Kidney epithelial cell (primary cell): ENCODE data around the gene PDE6A. TPM values are rescaled to one million over a fixed set of nuclear protein-coding genes. Genes with fewer than 3 reads are reported as not detected.

ENCODE experiments used
- DNase-seq: peaks from one replicate; pipeline ENCODE4 v3.0.0-alpha.2; 2010; ENCODE audit warnings: low read depth
- H3K27me3 ChIP-seq: 2 replicates; pipeline ENCODE4 v1.6.0; 2011; ENCODE audit warnings: low read length; ENCODE audit not compliant: control insufficient read depth, insufficient read depth
- H3K36me3 ChIP-seq: 2 replicates; pipeline ENCODE4 v1.5.1; 2011; ENCODE audit warnings: low read length; ENCODE audit not compliant: control insufficient read depth, insufficient read depth
- H3K4me3 ChIP-seq: 2 replicates; pipeline ENCODE4 v1.5.1; 2011; ENCODE audit warnings: low read depth, mild to moderate bottlenecking, control low read depth, low read length
- total RNA-seq: library from RNA; depleted of rRNA; stranded (reverse); fragments of >200 nt; gene quantifications from 2 replicates; pipeline ENCODE4 v1.2.3, GENCODE V29; 2015
- TF ChIP-seq, protein P1 (sequence below): IDR thresholded peaks from 2 replicates; pipeline ENCODE4 v1.5.1; 2011; ENCODE audit warnings: mild to moderate bottlenecking, moderate library complexity, low read length, control low read depth, inconsistent platforms; ENCODE audit not compliant: insufficient read depth, poor library complexity, severe bottlenecking

The PDE6A gene
- total RNA-seq, 1 donor from 2014 or later = not detected

DNA sequence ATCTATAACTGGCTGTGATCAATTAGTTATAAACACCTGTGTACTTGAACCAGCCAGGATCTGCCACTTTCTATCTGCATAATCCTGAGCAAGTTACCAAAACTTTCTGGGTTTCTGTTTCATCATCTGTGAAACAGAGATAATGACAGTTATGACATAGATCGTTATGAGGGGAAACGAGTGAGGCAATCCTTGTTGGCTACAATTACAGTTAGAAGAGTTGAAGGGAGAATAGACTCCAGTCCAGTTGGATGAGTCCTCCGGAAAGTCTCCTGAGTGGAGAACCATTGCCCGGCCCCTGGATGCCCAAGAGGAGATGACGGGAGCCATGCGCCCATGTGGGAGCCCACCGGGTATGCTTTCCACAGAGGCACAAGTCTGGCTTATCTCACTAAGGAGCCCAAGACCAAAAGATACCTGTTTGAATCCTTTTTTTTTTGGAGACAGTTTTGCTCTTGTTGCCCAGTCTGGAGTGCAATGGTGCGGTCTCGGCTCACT is 4.5 kb downstream of the PDE6A start:
- no peak overlapping the region for H3K4me3 ChIP-seq
- no peaks in the 10 kb centered on the region for H3K27me3 ChIP-seq
- TF ChIP-seq, protein P1, sequence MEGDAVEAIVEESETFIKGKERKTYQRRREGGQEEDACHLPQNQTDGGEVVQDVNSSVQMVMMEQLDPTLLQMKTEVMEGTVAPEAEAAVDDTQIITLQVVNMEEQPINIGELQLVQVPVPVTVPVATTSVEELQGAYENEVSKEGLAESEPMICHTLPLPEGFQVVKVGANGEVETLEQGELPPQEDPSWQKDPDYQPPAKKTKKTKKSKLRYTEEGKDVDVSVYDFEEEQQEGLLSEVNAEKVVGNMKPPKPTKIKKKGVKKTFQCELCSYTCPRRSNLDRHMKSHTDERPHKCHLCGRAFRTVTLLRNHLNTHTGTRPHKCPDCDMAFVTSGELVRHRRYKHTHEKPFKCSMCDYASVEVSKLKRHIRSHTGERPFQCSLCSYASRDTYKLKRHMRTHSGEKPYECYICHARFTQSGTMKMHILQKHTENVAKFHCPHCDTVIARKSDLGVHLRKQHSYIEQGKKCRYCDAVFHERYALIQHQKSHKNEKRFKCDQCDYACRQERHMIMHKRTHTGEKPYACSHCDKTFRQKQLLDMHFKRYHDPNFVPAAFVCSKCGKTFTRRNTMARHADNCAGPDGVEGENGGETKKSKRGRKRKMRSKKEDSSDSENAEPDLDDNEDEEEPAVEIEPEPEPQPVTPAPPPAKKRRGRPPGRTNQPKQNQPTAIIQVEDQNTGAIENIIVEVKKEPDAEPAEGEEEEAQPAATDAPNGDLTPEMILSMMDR = no peak
- DNase-seq = no peak
- H3K36me3 ChIP-seq = no peaks in the 10 kb centered on the region

DNA sequence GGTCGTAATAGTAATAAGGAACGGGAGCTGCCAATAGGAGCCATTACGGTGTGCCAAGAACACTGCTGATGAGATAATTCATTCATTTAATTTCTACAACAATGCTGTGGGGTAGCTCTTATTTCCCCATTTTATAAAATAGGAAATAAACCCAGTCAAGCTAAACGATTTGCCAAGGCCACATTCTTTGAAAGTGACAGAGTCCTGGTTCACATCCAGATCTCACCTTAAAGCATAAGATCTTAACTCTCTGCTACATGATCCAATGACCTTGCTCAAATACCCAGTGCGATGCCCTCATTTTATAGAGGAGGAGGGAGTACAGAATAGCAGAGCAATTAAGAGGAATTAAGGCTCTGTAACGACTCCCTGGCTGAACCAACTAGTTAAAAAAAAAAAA is 5.0 kb downstream of the PDE6A start:
- no peaks in the 10 kb centered on the region for H3K27me3 ChIP-seq
- no peaks in the 10 kb centered on the region for H3K36me3 ChIP-seq
- DNase-seq = peak; percentile 66
- no peak overlapping the region for H3K4me3 ChIP-seq
- TF ChIP-seq, protein P1 = no peak

DNA sequence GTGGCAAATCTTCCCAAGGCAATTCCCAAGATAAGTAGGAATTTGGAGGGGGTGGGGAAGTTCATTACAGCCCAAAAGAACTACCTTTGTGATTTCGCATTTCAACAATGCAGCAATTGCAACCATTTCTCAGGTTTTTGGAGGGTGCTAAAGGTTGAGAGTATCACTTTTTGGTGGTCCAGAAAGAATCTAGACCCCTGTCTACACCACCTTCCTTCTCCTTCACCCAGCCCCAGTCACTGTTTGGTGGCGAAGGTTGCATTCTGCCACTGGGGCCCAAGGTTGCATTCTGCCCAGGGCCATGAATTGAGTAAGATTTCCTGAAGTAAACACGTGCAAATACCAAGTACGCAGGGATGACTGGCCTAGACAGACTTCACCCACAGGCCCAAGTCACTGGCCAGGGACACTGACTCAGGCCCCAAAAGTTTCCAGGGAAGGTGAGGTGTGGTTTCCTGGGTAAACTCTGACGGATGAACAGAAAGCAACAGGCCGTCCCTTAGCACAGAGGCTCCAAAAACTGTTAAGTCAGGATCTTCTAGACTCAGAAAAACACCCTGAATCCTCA is 5.7 kb downstream of the PDE6A start:
- no peak overlapping the region for H3K4me3 ChIP-seq
- peak; percentile 88 for DNase-seq
- TF ChIP-seq, protein P1 = no peak
- no peaks in the 10 kb centered on the region for H3K36me3 ChIP-seq
- H3K27me3 ChIP-seq = no peaks in the 10 kb centered on the region

DNA sequence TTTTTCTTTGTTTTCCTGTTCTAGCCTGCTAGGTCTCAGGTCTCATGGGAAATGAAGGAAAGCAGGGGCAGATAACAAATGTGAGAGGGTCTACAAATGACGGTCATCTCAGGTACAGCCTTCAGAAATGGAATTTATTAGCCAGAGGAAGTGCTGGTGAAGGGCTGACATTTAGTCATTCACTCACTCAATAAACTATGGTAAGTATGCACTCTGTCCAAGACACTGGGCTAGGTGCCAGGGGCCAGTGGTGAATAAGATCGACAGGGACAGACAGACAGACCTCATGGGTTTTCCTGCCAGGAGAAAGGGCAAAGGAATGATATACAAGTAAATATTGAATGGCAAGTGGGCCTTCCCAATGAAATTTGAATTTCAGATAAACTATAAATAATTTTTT is 6.3 kb downstream of the PDE6A start:
- Histone ChIP-seq H3K27me3 (no peaks in the 10 kb centered on the region), H3K4me3 (no peak overlapping the region), H3K36me3 (no peaks in the 10 kb centered on the region)
- TF ChIP-seq, protein P1 = no peak
- DNase-seq = peak; percentile 82

DNA sequence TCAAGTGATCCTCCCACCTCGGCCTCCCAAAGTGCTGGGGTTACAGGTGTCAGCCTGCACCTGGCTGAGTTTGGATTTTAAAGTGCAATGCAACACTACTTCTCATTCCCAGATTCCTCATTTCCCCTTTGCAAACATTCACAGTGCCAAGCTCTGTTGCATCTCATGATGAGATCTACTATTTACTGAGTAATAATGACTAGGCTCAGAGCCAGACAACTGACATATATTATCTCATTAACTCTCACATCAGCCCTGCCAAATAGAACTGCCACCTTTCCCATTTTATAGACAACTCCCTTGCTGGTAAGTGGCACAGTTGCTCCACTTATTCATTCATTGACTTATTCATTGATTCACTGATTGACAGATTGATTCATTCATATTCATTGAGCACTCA is 7.0 kb downstream of the PDE6A start:
- Histone ChIP-seq H3K27me3 (no peaks in the 10 kb centered on the region), H3K4me3 (no peak overlapping the region), H3K36me3 (no peaks in the 10 kb centered on the region)
- TF ChIP-seq, protein P1 = no peak
- DNase-seq = no peak

DNA sequence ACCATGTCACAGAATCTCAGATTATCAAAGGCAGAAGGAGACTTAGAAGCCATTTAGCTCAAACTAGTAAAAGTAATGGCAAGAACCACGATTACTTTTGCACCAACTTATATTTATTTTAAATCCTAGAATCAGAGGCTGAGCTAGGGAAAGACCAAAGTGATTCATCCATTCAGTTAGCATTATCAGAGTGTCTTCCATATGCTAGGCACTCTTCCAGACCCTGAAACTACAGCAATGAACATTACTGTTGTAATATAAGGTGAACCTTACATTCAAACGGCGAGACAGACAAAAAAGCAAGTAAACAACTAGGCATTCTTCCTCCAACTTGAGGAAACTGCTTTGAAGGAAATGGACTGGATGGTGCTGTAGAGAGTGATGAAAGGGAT is 7.9 kb downstream of the PDE6A start:
- TF ChIP-seq, protein P1 = no peak
- Histone ChIP-seq H3K27me3 (no peaks in the 10 kb centered on the region), H3K4me3 (no peak overlapping the region), H3K36me3 (no peaks in the 10 kb centered on the region)
- DNase-seq = no peak
